Tibial nerve (tissue), 4 donors: ENCODE measurements around the gene VPS13D.

Experiments
- EP300 ChIP-seq, 2 donors: sonication (generic); formaldehyde crosslinking; IDR thresholded peaks; one replicate each; pipeline ENCODE4 v1.6.1; 2017; ENCODE audit warnings: antibody characterized with exemption in 2 of 2, mild to moderate bottlenecking in 1 of 2
- POLR2A ChIP-seq, 2 donors: fragments of 450-650 bp; IDR thresholded peaks; one replicate each; pipeline ENCODE4 v1.6.1; 2017; ENCODE audit warnings: antibody characterized with exemption in 2 of 2, mild to moderate bottlenecking in 2 of 2, moderate library complexity in 2 of 2
- TF ChIP-seq, protein P1 (sequence below), 5 experiments: fragments of 200-600 bp in 3 of 5; fragments of 450-650 bp in 2 of 5; sonication (generic) in 3 of 5; IDR thresholded peaks; one replicate each; pipeline ENCODE4 v1.5.1; 2016 to 2019; ENCODE audit warnings: antibody characterized with exemption in 5 of 5, mild to moderate bottlenecking in 3 of 5, moderate library complexity in 2 of 5

DNA sequence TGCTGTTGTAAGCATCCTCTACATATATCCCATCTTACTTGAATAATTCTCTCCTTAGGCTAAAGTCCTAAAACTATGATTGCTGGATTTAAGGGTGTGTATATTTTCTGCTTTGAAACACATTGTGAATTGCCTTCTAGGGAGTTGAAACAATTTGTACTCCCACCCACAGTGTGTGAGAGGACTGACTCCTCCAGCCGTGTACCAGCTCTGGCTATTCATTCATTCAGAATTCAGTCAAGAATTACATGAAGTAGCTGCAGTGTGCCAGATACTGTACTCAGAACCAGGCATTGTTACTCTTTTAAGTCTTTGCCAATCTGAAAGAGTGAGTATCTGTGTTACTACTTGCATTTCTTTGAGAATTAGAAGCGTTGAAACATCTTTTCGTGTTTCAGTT is 253.2 kb downstream of the VPS13D start:
- TF ChIP-seq, protein P1, sequence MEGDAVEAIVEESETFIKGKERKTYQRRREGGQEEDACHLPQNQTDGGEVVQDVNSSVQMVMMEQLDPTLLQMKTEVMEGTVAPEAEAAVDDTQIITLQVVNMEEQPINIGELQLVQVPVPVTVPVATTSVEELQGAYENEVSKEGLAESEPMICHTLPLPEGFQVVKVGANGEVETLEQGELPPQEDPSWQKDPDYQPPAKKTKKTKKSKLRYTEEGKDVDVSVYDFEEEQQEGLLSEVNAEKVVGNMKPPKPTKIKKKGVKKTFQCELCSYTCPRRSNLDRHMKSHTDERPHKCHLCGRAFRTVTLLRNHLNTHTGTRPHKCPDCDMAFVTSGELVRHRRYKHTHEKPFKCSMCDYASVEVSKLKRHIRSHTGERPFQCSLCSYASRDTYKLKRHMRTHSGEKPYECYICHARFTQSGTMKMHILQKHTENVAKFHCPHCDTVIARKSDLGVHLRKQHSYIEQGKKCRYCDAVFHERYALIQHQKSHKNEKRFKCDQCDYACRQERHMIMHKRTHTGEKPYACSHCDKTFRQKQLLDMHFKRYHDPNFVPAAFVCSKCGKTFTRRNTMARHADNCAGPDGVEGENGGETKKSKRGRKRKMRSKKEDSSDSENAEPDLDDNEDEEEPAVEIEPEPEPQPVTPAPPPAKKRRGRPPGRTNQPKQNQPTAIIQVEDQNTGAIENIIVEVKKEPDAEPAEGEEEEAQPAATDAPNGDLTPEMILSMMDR (IDR thresholded peaks at IDR 0.05) = no peak
- TF ChIP-seq POLR2A (IDR thresholded peaks at IDR 0.05) (no peak), EP300 (IDR thresholded peaks at IDR 0.05) (peak in 1 of 2 donors; percentile 63)
